ENCODE measurements around the gene BCL7A. TPM values are rescaled to one million over a fixed set of nuclear protein-coding genes. Genes with fewer than 3 reads are reported as not detected.

The BCL7A gene
- total RNA-seq, 1 donor from 2014 or later: 13.0 TPM

GRCh38 chr12:122067966-122068365 is 46.3 kb downstream of the BCL7A start:
- peak overlapping the region; percentile 73 for H3K4me3 Mint-ChIP-seq
- peak overlapping the region; percentile 46 for H3K27ac Mint-ChIP-seq
- peaks cover 12% of the 10 kb centered on the region for H3K27me3 Mint-ChIP-seq (ENCODE audit: insufficient read depth)
- DNase-seq (ENCODE audit: low spot score): peak; percentile 33
- peaks cover 24% of the 10 kb centered on the region for H3K4me1 Mint-ChIP-seq (ENCODE audit: low read depth)
- no peaks in the 10 kb centered on the region for H3K9me3 Mint-ChIP-seq
- H3K36me3 Mint-ChIP-seq (ENCODE audit: low read depth): peaks cover 1% of the 10 kb centered on the region
- intact Hi-C loops (cut with micrococcal nuclease): loop anchor here (5.0 kb wide), 1 partner anchor 34 kb away; no protein-coding TSS in a partner anchor

DNA sequence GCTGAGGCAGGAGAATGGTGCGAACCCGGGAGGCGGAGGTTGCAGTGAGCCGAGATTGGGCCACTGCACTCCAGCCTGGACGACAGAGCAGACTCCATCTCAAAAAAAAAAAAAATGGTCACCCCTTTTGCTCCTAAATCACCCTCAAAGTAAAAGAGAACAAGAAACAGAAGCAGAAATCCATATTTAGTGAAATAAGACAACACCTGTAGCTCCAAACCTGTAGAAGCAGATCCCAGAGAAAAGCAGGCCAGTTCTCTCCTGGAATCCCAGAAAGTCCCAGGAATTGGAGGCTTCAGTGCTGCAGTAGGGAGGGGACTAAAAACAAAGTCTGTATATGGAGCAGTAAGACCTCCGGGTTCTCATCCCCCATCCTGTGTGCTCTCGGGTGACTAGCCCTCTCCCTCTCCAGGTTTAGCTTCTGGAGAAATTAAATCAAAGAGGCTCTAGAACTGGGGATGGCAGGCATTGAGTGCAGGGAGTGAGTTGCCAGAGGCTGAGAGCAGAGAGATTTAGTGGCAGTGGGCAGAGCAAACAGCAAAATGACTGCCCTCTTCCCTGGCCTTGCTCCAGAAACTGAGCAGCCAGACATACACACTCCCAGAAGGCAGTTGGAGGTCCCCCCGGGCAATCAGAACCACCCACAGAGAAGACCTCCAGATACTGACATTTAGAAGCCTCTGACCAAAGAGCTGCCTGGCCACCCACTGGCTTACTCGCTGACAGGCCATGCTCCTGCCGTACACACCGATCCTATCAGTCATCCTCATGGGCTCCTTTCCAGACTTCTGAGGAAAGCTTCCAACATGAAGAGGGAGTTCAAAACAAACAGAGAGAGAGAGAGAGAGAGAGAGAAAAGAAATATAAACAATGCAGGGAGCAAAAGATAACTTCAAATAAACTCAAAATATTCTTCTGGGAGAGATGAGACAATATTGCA is 50.6 kb downstream of the BCL7A start:
- Mint-ChIP-seq H3K27ac (no peak overlapping the region), H3K4me1 (ENCODE audit: low read depth) (peaks cover 21% of the 10 kb centered on the region), H3K36me3 (ENCODE audit: low read depth) (no peaks in the 10 kb centered on the region), H3K4me3 (no peak overlapping the region), H3K9me3 (no peaks in the 10 kb centered on the region), H3K27me3 (ENCODE audit: insufficient read depth) (peaks cover 18% of the 10 kb centered on the region)
- no peak for DNase-seq (ENCODE audit: low spot score)
- intact Hi-C loops (cut with micrococcal nuclease): loop anchor here (10.0 kb wide), 1 partner anchor 662 kb away; the partner anchor contains the start of gene HCAR1

GRCh38 chr12:122073815-122074214 is 52.1 kb downstream of the BCL7A start:
- no peak for DNase-seq (ENCODE audit: low spot score)
- intact Hi-C loops (cut with micrococcal nuclease): loop anchor here (10.0 kb wide), 1 partner anchor 661 kb away; the partner anchor contains the start of gene HCAR1
- Mint-ChIP-seq H3K9me3 (no peaks in the 10 kb centered on the region), H3K4me1 (ENCODE audit: low read depth) (peaks cover 10% of the 10 kb centered on the region), H3K36me3 (ENCODE audit: low read depth) (no peaks in the 10 kb centered on the region), H3K4me3 (no peak overlapping the region), H3K27me3 (ENCODE audit: insufficient read depth) (peaks cover 15% of the 10 kb centered on the region), H3K27ac (no peak overlapping the region)

DNA sequence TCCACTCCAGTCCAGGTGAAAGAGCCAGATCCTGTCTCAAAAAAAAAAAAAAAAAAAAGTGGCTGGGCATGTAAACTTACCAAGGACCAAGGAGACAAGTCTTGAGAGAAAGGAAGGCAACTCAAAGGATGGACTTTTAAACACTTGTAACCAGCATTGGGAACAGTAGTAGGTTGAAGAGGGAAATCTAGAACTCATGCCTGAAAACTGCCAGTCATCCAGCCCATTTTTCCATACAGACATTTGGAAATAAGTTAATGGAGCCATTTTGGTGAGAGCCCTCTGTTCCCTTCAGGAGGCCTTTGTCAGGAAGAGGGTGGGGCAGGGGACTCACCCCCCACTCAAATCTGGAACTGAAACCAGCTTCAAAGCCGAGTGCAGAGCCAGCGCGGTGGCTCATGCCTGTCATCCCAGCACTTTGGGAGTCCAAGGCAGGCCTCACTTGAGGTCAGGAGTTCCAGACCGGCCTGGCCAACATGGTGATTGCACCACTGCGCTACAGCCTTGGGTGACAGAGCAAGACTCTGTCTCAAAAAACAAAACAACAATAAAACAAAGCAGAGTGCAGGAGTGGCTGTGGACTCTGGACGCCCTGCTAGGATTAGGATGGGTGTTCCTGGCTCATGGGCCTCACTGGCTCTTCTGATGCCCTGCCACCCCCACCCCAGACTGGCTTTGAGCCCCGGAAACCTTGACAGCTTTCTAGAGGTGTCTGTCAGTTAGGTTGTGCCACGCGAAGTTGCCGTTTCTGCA is 55.2 kb downstream of the BCL7A start:
- Mint-ChIP-seq H3K4me1 (ENCODE audit: low read depth) (peaks cover 29% of the 10 kb centered on the region), H3K4me3 (peak overlapping the region; percentile 19), H3K9me3 (no peaks in the 10 kb centered on the region), H3K27ac (no peak overlapping the region), H3K36me3 (ENCODE audit: low read depth) (peaks cover 10% of the 10 kb centered on the region), H3K27me3 (ENCODE audit: insufficient read depth) (peaks cover 11% of the 10 kb centered on the region)
- intact Hi-C loops (cut with micrococcal nuclease): loop anchor here (10.0 kb wide), 1 partner anchor 658 kb away; the partner anchor contains the start of gene HCAR1
- no peak for DNase-seq (ENCODE audit: low spot score)

GRCh38 chr12:122078141-122079032 is 56.7 kb downstream of the BCL7A start, which contains the start of gene MLXIP:
MLXIP (plus strand) TSS chr12:122078756; CDS start chr12:122078854, 98 bp downstream.
- Mint-ChIP-seq H3K4me3 (peak within 1 kb of the TSS; percentile 94), H3K36me3 (ENCODE audit: low read depth) (peaks cover 16% of the 10 kb centered on the region), H3K4me1 (ENCODE audit: low read depth) (peaks cover 44% of the 10 kb centered on the region), H3K27me3 (ENCODE audit: insufficient read depth) (peaks cover 6% of the 10 kb centered on the region), H3K9me3 (no peaks in the 10 kb centered on the region), H3K27ac (peak within 1 kb of the TSS; percentile 76)
- intact Hi-C loops (cut with micrococcal nuclease): loop anchor here (1.0 to 10.0 kb wide), 4 partner anchors 44 to 656 kb away; partner anchors contain the start of genes DIABLO, HCAR1 and VPS33A
- DNase-seq (ENCODE audit: low spot score): peak; percentile 88

DNA sequence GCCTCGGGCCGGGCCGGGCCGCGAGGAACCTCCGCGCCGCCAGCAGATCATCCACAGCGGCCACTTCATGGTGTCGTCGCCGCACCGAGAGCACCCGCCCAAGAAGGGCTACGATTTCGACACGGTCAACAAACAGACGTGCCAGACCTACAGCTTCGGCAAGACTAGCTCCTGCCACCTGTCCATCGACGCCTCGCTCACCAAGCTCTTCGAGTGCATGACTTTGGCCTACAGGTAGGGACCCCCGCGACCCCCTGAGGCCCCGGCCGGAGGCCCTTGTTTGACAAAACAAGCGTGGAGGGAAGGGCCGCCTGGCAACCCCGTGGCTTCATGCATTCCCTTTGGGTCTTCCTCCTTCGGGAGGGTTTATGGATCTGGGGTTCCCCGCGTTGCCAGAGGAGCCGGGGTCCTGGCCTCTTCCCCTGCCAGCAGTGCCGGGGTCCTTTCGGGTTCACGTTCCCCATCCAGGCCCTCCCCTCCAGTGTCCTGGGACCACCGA is 57.4 kb downstream of the BCL7A start:
- Mint-ChIP-seq H3K4me1 (ENCODE audit: low read depth) (peaks cover 51% of the 10 kb centered on the region), H3K9me3 (no peaks in the 10 kb centered on the region), H3K4me3 (peak overlapping the region; percentile 94), H3K27me3 (ENCODE audit: insufficient read depth) (peaks cover 4% of the 10 kb centered on the region), H3K27ac (peak overlapping the region; percentile 76), H3K36me3 (ENCODE audit: low read depth) (peaks cover 23% of the 10 kb centered on the region)
- DNase-seq (ENCODE audit: low spot score): no peak
- intact Hi-C loops (cut with micrococcal nuclease): loop anchor here (2.0 to 10.0 kb wide), 3 partner anchors 44 to 656 kb away; partner anchors contain the start of genes HCAR1 and VPS33A

- peak overlapping the region; percentile 94 for H3K4me3 Mint-ChIP-seq
- peaks cover 3% of the 10 kb centered on the region for H3K27me3 Mint-ChIP-seq (ENCODE audit: insufficient read depth)
- no peaks in the 10 kb centered on the region for H3K9me3 Mint-ChIP-seq
- intact Hi-C loops (cut with micrococcal nuclease): loop anchor here (2.0 to 10.0 kb wide), 7 partner anchors 43 to 1155 kb away; partner anchors contain the start of genes BCL7A, HCAR1, MPHOSPH9 and MTRFR
- H3K36me3 Mint-ChIP-seq (ENCODE audit: low read depth): peaks cover 24% of the 10 kb centered on the region
- H3K27ac Mint-ChIP-seq: peak overlapping the region; percentile 76
- no peak for DNase-seq (ENCODE audit: low spot score)
- H3K4me1 Mint-ChIP-seq (ENCODE audit: low read depth): peaks cover 53% of the 10 kb centered on the region
These were observed 57.9 kb downstream of the BCL7A start for GRCh38 chr12:122079532-122080081.

- intact Hi-C loops (cut with micrococcal nuclease): loop anchor here (1.0 to 10.0 kb wide), 5 partner anchors 28 to 1154 kb away; partner anchors contain the start of genes BCL7A, MPHOSPH9, MTRFR and PSMD9
- DNase-seq (ENCODE audit: low spot score): no peak
- Mint-ChIP-seq H3K9me3 (no peaks in the 10 kb centered on the region), H3K27me3 (ENCODE audit: insufficient read depth) (peaks cover 3% of the 10 kb centered on the region), H3K4me3 (peak overlapping the region; percentile 94), H3K4me1 (ENCODE audit: low read depth) (peaks cover 55% of the 10 kb centered on the region), H3K27ac (peak overlapping the region; percentile 82), H3K36me3 (ENCODE audit: low read depth) (peaks cover 25% of the 10 kb centered on the region)
These were observed 58.7 kb downstream of the BCL7A start for GRCh38 chr12:122080149-122081082.

DNA sequence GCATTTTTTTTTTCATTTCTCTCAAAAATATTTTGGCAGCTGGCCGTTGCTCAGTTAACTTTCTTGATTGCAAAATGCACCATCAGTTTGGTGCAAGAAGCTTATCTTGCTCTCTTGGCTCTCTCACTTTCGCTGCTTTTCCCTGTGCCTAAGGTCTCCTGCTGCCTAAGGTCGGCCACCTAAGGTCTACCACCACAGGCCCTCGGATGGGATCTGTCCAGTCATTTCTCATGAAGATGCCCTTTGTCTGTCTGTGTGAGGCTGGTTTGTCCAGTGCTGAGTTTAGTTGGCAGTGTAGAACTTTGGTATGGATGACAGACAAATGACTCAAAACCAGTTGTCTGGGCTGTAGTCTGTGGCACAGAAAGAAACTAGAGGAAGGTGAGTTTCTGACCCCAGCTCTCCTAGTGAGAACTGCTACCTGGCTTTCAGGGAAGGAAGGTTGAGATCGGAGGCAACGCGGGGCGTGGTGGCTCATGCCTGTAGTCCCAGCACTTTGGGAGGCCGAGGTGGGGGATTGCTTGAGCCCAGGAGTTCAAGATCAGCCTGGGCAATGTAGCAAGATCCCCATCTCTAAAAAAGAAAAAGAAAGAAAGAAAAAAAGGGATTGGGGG is 59.5 kb downstream of the BCL7A start:
- peaks cover 3% of the 10 kb centered on the region for H3K27me3 Mint-ChIP-seq (ENCODE audit: insufficient read depth)
- peak overlapping the region; percentile 82 for H3K27ac Mint-ChIP-seq
- DNase-seq (ENCODE audit: low spot score): no peak
- peaks cover 33% of the 10 kb centered on the region for H3K36me3 Mint-ChIP-seq (ENCODE audit: low read depth)
- peak overlapping the region; percentile 94 for H3K4me3 Mint-ChIP-seq
- peaks cover 61% of the 10 kb centered on the region for H3K4me1 Mint-ChIP-seq (ENCODE audit: low read depth)
- H3K9me3 Mint-ChIP-seq: no peaks in the 10 kb centered on the region
- intact Hi-C loops (cut with micrococcal nuclease): loop anchor here (1.0 to 10.0 kb wide), 5 partner anchors 27 to 1154 kb away; partner anchors contain the start of genes BCL7A, MPHOSPH9, MTRFR and PSMD9

DNA sequence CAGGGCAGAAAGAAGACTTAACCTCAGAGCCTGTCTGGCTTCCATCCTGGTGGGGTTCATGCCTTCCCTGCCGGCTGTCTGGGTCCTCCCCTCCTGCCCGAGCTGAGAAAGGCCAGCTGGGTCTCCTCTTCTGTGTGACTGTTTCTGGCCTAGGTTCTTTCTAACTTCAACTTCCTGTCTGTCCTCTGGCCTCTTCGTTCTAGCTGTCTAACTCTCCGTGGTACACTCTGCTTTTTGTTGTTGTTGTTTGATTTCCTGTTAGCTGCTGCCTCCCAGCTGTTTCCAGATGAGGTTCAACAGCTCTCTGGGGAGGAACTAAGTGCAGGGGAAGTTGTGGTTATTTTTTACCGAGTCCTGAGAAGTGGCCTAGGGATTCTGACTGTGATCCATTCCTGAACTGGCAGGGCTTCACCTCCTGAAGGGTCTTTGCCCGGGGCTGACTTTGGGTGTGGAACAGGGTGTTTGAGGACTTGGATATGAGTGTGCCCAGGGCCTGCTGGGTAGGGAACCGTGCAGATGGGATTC is 60.1 kb downstream of the BCL7A start:
- Mint-ChIP-seq H3K4me3 (peak overlapping the region; percentile 94), H3K36me3 (ENCODE audit: low read depth) (peaks cover 36% of the 10 kb centered on the region), H3K27me3 (ENCODE audit: insufficient read depth) (peaks cover under 1% of the 10 kb centered on the region), H3K27ac (peak overlapping the region; percentile 82), H3K9me3 (no peaks in the 10 kb centered on the region), H3K4me1 (ENCODE audit: low read depth) (peaks cover 59% of the 10 kb centered on the region)
- intact Hi-C loops (cut with micrococcal nuclease): loop anchor here (1.0 to 10.0 kb wide), 7 partner anchors 17 to 1153 kb away; partner anchors contain the start of genes BCL7A, MPHOSPH9, MTRFR and PSMD9
- peak; percentile 49 for DNase-seq (ENCODE audit: low spot score)
